Prostate gland (tissue), 2 donors: ENCODE results near the gene NEURL1B. TPM values are rescaled to one million over a fixed set of nuclear protein-coding genes. Genes with fewer than 3 reads are reported as not detected.
A peak's percentile ranks its signal among the peaks of the same experiment; 100 is the strongest.

Experiments used
- DNase-seq: peaks from one replicate; pipeline ENCODE4 v3.0.0-alpha.2; 2019; ENCODE audit warnings: low spot score
- H3K27ac ChIP-seq, 2 donors: fragments of 200-600 bp; sonication (generic); 2 replicates each; pipeline ENCODE4 v1.5.1; 2017 to 2019
- H3K27me3 ChIP-seq: fragments of 200-600 bp; sonication (generic); replicated peaks from 2 replicates; pipeline ENCODE4 v1.5.1; 2019; ENCODE audit not compliant: insufficient read depth
- H3K36me3 ChIP-seq, 2 donors: fragments of 200-600 bp; sonication (generic); 1 replicate in 1 of 2; 2 replicates in 1 of 2; pipeline versions ENCODE4 v1.5.1 to v1.8.1; 2017 to 2019
- H3K4me1 ChIP-seq: fragments of 200-600 bp; sonication (generic); replicated peaks from 2 replicates; pipeline ENCODE4 v1.5.1; 2019
- H3K4me3 ChIP-seq, 2 donors: fragments of 200-600 bp; sonication (generic); 2 replicates each; pipeline ENCODE4 v1.5.1; 2017 to 2019
- H3K9me3 ChIP-seq: fragments of 200-600 bp; sonication (generic); 2 replicates; pipeline ENCODE4 v1.5.1; 2017
- CTCF ChIP-seq, 4 experiments: fragments of 200-600 bp in 2 of 4; fragments of 450-650 bp in 2 of 4; sonication (generic) in 2 of 4; IDR thresholded peaks; 1 replicate in 3 of 4; 2 replicates in 1 of 4; pipeline ENCODE4 v1.5.1; 2016 to 2019; ENCODE audit warnings: antibody characterized with exemption in 4 of 4, mild to moderate bottlenecking in 2 of 4, moderate library complexity in 2 of 4
- POLR2A ChIP-seq: fragments of 450-650 bp; IDR thresholded peaks from one replicate; pipeline ENCODE4 v1.6.1; 2016; ENCODE audit warnings: antibody characterized with exemption, mild to moderate bottlenecking
- POLR2AphosphoS5 ChIP-seq: sonication (generic); formaldehyde crosslinking; IDR thresholded peaks from one replicate; pipeline ENCODE4 v1.6.1; 2017; ENCODE audit warnings: antibody characterized with exemption
- WGBS: methylation state at CpG from one replicate; pipeline ENCODE4 v1.1.5; 2018; 5-methylcytosine and 5-hydroxymethylcytosine counted together
- intact Hi-C: fragments of 100-400 bp; cut with DNase I; formaldehyde crosslinking; loops from one replicate; pipeline ENCODE4 v1.14.2; 2022
- total RNA-seq, 2 donors: library from RNA; depleted of rRNA; stranded (reverse); fragments of >200 nt; gene quantifications; one replicate each; pipeline ENCODE4 v1.1.0, GENCODE V29; 2016

NEURL1B gene
- total RNA-seq, 2 donors from 2014 or later = 23.9 to 39.9 TPM

GRCh38 chr5:172690258-172691075 is 49.4 kb downstream of the NEURL1B start:
- Histone ChIP-seq H3K4me1 (peaks cover 10% of the 10 kb centered on the region), H3K36me3 (no peaks in the 10 kb centered on the region), H3K27me3 (no peaks in the 10 kb centered on the region), H3K4me3 (no peak overlapping the region), H3K9me3 (no peaks in the 10 kb centered on the region), H3K27ac (peak overlapping the region; percentile 54 to 57)
- no peak for DNase-seq
- intact Hi-C loops = no loop called here
- no peak for TF ChIP-seq POLR2AphosphoS5
- no peak for TF ChIP-seq CTCF (IDR thresholded peaks at IDR 0.05)
- TF ChIP-seq POLR2A = no peak
- WGBS = 82% methylated on average over 24 of the region's 24 CpGs

- Histone ChIP-seq H3K9me3 (no peaks in the 10 kb centered on the region), H3K36me3 (no peaks in the 10 kb centered on the region), H3K4me3 (no peak overlapping the region), H3K4me1 (peaks cover 16% of the 10 kb centered on the region), H3K27me3 (no peaks in the 10 kb centered on the region), H3K27ac (no peak overlapping the region)
- no peak for DNase-seq
- TF ChIP-seq CTCF (IDR thresholded peaks at IDR 0.05) = no peak
- intact Hi-C loops = no loop called here
- 94% methylated on average over 7 of the region's 7 CpGs for WGBS
Measured at GRCh38 chr5:172691886-172692285, 50.8 kb downstream of the NEURL1B start.

GRCh38 chr5:172692451-172692850 is 51.4 kb downstream of the NEURL1B start:
- Histone ChIP-seq H3K36me3 (no peaks in the 10 kb centered on the region), H3K4me3 (no peak overlapping the region), H3K27ac (no peak overlapping the region), H3K4me1 (peaks cover 19% of the 10 kb centered on the region), H3K27me3 (no peaks in the 10 kb centered on the region), H3K9me3 (no peaks in the 10 kb centered on the region)
- TF ChIP-seq POLR2AphosphoS5 (no peak), CTCF (IDR thresholded peaks at IDR 0.05) (no peak), POLR2A (no peak)
- no peak for DNase-seq
- intact Hi-C loops = no loop called here
- 88% methylated on average over 6 of the region's 6 CpGs for WGBS

- no peaks in the 10 kb centered on the region for H3K27me3 ChIP-seq
- no peaks in the 10 kb centered on the region for H3K9me3 ChIP-seq
- intact Hi-C loops = no loop called here
- TF ChIP-seq POLR2AphosphoS5 (no peak), CTCF (IDR thresholded peaks at IDR 0.05) (no peak), POLR2A (no peak)
- H3K4me1 ChIP-seq = peaks cover 19% of the 10 kb centered on the region
- H3K4me3 ChIP-seq = no peak overlapping the region
- peak overlapping the region; percentile 20 to 26 for H3K27ac ChIP-seq
- no peaks in the 10 kb centered on the region for H3K36me3 ChIP-seq
- DNase-seq = no peak
- 37% methylated on average over 2 of the region's 2 CpGs for WGBS
Measured at GRCh38 chr5:172692981-172693380, 51.9 kb downstream of the NEURL1B start.

- 72% methylated on average over 4 of the region's 4 CpGs for WGBS
- intact Hi-C loops = no loop called here
- H3K36me3 ChIP-seq = no peaks in the 10 kb centered on the region
- no peak for DNase-seq
- H3K27ac ChIP-seq = peak overlapping the region in 1 of 2 donors; percentile 71
- H3K9me3 ChIP-seq = no peaks in the 10 kb centered on the region
- TF ChIP-seq CTCF (IDR thresholded peaks at IDR 0.05) (no peak), POLR2A (no peak), POLR2AphosphoS5 (no peak)
- no peaks in the 10 kb centered on the region for H3K27me3 ChIP-seq
- no peak overlapping the region for H3K4me3 ChIP-seq
- H3K4me1 ChIP-seq = peaks cover 13% of the 10 kb centered on the region
Measured at GRCh38 chr5:172694061-172694460, 53.0 kb downstream of the NEURL1B start.
